NCI-H2029 (cell line): ENCODE results near the gene PLCH1.

Source experiments
- DNase-seq: peaks from one replicate; lab custom pipeline; 2025; lab: John Stamatoyannopoulos, UW

PLCH1 gene

GRCh38 chr3:155334215-155334913, 410.5 kb downstream of the PLCH1 start:
- DNase-seq: no peak

DNA sequence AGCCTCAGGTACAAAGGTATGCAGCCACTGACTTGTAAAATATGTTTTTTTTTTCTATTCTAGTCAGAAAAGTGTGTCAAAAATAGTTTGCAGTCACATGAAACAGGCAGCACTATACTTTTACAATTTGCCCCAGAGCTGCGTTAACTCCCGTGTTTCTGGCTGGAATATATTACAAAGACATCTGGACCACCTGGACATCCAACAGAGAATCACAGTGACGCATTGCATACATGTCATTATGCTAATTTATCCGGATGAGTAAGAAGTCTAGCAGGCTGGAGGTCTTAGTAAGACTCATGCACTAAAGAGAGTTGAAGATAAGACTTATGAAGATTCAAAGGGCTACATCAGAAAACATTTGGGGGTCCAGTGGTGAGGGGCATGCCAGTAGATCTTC, 412.2 kb downstream of the PLCH1 start:
- no peak for DNase-seq

DNA sequence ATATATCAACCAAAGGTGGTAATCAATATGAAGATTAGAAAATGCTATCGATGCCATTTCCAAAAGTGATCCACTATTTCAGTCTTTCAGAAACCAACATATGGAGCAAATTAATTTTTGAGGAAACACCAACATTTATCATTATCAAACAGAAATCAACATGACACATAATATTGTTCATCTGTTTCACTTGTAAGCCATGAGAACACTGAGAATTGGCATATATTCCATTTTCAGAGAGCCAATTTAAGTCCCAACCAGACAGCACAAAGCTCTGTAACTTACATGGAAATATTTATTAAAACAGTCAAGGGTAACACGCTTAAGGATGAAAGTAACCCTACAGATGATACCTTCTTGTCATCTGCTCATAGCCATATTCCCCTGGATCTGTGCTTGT, 413.8 kb downstream of the PLCH1 start:
- DNase-seq: no peak

DNA sequence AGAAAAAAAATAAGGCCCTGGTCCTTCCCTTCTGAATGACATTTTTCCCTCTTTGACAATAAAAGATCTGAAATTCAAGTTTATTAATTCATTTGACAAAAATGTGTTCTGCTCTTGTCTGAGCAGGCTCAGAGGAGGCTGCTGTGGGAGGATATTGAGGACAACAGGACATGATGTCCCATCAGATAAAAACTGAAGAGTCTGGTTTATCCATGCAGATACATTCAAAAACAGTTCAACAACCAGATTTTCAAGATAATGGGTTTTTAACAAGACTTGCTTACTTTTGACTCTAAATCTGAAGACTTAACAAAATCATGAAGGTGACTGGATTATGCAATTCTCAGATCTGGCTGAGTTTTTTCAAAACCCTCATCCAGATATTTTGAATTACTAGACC, 414.5 kb downstream of the PLCH1 start:
- DNase-seq: no peak

GRCh38 chr3:155329513-155330048, 415.3 kb downstream of the PLCH1 start:
- DNase-seq: no peak

DNA sequence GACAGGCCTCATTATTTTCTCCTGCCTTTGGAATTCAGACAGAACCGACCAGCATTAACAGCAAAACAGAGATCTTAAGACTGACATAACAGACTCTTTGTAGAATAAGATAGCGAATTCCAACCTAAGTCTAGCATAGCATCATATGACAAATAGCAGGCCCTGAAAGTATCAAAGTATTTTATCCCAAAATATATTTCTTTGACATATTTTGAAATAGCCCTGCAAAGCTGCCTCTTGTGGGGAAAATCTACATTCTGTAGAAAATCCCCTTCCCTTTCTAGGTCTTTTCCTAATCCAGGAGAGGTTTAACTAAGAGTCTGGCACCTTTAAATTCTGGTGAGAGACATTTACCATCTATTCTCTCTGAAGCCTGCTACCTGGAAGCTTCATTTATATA, 417.0 kb downstream of the PLCH1 start:
- DNase-seq: no peak

DNA sequence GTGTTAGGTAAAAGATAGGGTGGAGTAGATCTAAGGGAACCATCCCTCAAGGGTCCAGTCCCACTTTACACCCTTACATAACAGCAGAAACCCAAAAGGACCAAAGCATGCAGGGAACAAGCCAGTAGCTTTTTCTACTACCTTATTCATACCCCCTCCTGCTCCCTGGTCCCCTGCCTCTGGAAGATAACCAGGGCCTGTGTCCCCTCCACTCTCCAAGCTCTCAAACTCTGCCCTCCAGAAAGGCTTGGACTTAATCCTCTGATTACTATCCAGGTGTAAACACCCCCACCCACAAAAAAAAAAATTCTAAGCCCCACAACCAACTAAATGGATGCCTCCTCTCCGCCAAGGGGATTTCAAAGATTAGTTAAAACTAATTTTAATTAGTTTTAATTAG, 417.4 kb downstream of the PLCH1 start:
- DNase-seq: no peak

DNA sequence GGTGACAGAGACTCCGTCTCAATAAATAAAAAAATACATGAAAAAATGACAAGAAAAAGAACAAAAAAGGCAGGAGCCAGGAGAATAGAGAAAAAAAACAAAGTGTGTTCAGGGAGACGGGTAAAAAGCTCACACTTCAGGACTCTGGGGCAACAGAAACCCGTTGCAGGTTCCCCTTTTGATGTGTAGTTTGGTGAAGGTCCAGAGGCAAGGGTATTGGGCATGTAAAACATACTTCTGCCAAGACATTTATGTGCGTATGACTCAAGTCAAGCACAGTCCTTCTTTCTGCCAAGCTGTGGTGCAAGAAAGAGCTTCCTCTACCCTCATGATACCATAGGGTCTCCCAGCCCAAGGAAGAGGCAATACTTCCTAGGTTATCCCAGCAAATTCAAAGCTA, 418.0 kb downstream of the PLCH1 start:
- no peak for DNase-seq

DNA sequence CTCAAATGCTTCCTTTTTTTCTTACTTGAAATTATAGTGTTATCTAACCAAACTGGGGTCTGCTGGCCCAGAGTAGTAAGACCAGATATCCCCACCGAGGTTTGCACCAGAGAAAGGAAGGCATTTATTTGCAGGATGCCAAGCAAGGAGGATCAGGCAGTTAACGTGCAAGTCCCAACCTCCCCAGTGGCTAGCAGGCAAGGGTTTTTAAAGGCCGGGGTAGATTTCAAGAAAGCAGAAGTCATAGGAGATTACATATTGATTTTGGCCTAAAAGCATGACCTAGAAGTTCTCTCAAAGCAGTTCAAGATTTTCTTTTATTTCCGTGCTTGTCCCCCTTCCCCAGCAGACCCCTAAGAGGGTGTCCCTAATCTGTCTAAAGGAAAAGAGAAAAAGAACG, 418.6 kb downstream of the PLCH1 start:
- DNase-seq: no peak
